ENCODE measurements around the gene SULT1E1.

DNA sequence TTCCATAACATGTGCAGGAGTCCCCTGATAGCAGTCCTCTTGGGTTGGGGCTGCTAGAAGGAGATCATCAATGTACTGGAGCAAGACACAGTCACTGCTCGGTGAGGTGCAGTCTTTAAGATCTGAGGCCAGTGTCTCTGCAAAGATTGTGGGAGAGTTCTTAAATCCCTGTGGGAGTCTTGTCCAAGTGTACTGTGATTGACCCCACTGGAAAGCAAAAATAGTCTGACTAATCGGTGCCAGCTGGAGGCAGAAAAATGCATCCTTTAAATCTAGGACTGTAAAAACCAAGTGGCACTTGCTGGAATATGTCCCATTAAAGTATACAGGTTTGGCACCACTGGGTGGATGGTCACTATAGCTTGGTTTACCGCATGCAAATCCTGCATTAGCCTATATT is 31.1 kb downstream of the SULT1E1 start:
- TF ChIP-seq CTCF (IDR thresholded peaks at IDR 0.05) (no peak), POLR2A (IDR thresholded peaks at IDR 0.05; ENCODE audit: low read depth) (no peak)
